GM19351 (cell line): ENCODE results near the gene CYB5R4.
A peak's percentile ranks its signal among the peaks of the same experiment; 100 is the strongest.

Experiments
- ATAC-seq: cut with Tn5 transposase; IDR thresholded peaks from one replicate; pipeline ENCODE4 v1.9.1; 2021; ENCODE audit warnings: mild to moderate bottlenecking, moderate library complexity; ENCODE audit not compliant: unreplicated experiment

Gene CYB5R4

DNA sequence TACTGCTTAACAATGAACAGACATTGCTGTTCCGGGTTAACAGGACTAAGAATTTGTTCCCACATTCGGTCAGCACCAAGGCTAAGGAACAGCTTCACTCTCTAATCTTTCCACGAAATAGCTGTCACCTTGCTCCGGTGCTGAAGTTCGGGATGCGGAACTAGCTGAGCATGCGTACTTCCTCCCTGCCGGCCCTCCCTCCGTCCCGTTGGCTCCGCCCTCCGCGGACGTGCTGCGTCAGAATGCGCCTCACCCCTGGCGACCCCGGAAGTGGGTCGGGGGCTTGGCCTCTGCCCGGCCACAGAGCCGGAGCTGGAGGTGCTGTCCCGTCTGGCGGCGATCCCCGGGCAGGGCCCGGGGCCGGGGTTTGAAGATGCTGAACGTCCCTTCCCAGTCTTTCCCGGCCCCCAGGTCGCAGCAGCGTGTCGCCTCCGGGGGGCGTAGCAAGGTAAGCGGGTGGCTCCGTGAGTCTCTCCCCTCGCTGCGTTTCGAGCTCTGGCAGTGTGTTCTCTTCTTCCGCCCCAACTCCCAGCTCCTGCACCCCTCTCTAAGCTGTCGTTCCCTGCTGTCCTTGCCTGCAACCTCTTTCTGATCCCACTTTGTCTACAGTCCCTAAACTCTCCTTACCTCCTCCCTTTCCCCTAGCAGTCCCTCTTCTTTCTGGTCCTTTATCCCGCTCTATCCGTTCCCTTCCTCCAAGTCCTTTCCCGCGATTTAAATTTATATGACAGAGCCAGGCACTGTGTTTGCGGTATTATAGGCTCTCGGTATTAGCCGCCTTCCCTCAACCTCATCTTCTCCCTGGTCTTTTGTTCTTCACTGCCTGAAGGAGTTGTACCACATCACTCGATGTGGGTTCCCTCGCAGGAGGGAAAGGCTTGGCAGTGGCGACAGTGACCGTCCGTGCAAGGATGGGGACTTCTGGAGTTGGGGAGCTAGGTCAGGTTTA lies at the start of gene CYB5R4:
CYB5R4 (plus strand) TSS at position 280 of the 949 bp plus-strand sequence; CDS start at position 374, 94 bp downstream.
- peak; percentile 95 for ATAC-seq

- ATAC-seq = no peak
Measured at GRCh38 chr6:83812595-83812994, 46.9 kb upstream of the CYB5R4 start.

DNA sequence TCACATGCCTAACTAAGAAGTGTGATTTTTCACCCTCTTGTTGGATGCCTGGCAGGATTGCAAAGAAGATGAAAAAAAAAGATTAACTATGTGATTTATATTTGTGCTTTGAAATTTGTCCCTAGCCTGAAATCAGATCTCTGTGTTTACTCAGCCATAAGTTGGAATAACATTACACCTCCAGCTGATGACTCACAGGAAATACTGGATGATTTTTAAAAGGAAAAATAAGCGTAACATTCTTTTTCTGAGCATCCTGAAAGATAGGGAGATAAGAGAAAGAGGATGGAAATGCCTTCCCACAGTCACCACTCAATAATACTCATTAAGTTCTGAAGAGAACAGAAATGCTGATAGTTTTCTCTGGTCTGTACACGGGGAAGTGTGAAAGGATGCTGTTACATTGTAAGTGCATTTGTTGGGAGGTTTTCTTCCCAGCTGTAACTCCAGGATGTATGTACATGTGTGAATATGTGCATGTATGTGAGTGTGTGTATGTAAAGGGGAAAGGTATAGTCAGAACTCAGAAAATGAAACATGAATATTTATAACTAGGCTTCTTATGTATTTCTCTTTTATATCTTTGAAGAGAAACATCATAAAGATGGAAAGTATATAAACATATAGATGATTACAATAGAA lies 43.7 kb upstream of the CYB5R4 start:
- no peak for ATAC-seq

- no peak for ATAC-seq
Measured at GRCh38 chr6:83822629-83823169, 36.8 kb upstream of the CYB5R4 start.

DNA sequence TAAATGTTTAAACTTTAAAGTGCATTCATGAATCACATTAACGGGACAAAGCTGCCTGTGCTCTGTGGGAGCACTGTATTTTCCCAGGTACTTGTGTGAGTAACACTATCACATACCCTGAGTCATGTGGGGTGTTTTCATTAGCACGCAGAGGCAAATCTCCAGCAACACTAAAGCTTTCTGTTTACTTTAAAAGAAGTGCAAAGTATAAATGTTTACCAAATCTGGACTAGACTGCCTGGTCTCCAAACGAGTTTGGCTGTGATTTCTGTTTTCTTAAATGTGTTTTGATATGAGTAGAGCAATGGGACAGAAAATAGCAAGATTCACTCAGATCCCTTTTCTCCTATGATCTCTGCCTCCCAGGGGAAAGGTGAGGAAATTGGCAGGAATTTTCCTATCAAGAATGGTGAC lies 35.1 kb upstream of the CYB5R4 start:
- no peak for ATAC-seq

DNA sequence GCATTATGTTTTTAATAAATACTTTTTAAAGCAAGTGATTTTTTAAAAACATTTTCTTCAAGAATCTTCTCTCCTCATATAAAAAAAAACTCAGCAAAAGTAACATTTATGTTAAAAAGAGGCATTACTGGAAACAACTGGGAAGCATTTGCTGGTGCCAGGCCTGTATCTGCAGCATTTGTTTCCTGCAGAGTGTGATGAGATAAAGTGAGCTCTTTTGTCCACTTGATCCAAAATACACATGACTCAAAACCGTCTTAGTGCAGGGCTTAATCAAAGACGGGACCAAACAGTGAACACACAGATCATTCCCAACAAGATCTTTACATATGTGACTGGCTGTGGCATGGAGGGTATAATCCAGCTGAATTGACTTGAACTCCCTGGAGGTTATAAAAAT lies 34.7 kb upstream of the CYB5R4 start:
- ATAC-seq = no peak

DNA sequence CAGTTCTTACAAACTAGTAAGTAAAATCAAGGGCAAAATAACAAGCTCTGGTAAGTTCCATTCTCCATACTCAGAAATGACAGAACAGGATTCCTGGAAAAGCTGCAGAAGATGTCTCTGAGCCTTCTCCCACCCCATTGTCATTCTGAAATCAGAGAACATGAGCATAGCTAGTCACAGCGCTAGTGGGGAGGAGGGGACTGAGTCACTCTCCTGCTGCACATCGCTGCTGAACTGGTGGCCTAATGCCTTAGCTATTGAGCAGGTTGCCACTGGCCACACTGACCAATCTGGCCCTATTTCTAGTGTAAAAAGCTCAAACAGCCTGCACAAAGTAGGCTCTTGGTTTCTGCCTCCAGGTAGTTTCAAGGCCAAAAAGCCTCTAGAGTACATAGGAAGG lies 32.4 kb upstream of the CYB5R4 start:
- no peak for ATAC-seq

DNA sequence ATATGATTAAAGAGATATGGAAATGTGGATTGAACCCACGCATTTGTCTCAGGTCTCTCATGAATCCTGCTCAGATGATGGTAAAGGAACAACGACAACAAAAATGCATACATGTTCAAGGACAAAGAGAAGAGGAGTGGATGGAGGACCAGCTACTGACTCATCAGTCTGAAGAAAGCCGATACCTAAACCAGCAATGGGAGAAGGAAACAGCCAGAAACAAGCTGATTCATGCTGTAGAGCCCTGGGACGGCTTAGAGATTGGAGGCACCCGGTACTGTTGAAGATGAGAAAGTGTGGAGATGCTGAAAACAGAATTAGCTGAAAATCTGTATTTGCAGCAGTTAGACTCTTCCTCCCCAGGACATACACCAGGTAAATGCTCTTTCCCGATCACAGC lies 20.8 kb upstream of the CYB5R4 start:
- no peak for ATAC-seq

DNA sequence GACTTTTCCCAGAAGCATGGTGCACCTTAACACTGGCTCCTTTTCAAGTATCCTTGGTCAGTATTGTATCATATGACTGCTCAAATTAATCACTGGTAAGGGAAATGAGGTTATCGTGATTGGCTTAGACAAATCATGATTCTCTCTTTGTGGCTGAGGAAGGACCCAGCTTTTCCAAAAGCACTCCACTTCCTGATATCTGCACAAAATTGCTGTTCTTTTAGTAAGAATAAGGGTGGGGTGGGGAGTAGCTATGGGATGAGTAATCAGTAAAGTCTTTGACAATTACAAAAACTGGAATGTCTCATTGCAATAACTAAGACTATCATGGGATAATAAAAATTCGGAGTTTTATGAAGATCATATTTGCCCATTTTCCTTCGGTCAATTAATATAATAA lies 15.3 kb upstream of the CYB5R4 start:
- ATAC-seq = no peak

- no peak for ATAC-seq
Measured at GRCh38 chr6:83846291-83846690, 13.2 kb upstream of the CYB5R4 start.

- ATAC-seq = peak; percentile 93
Measured at GRCh38 chr6:83847179-83847578, 12.3 kb upstream of the CYB5R4 start.

DNA sequence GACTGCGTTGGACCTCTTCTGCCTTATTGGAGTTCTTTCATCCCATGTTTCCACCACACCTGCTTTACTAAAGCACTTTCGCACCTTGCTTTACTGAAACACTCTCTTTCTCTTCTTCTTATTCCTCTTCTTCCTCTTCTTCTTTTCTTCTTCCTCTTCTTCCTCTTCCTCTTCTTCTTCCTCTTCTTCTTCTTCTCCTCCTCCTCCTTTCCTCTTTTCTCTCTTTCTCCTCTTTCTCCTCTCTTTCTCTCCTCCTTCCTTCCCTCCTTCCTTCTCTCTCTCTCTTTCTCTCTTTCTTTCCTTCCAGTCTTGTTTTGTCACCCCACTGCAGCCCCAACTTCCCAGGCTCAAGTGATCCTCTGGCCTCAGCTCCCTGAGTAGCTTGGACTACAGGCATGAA lies 10.4 kb upstream of the CYB5R4 start:
- ATAC-seq = no peak

GRCh38 chr6:83849610-83850009 lies 9.9 kb upstream of the CYB5R4 start:
- no peak for ATAC-seq

DNA sequence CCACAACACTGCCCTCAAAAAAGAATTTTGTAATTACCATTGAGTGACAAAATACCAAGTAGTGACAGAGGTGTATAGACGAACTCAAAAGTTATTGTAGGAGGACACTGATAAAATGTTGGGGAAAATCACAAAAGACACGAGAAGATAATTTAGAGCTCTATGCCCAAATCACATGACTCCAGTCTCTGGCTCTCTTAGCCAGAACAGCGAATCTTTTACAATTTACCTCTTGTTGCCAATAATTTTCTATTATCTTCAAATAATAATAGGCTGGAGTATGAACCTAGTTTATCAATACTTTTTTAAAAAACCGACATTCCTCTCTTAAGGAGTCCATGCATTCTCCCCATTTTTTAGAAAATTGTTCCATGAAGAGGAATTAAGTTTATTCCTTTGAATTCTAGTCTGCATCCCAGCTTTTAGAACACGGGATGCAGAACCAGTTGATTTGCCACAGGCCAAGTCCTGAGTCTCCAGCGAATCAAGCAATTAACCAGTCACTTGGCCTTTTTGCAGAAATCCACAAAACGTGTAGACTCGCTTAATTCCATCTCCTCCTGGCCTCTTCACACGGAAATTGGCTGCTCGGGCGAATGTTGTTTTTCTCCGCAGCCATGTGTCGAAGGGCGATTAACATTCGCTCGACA lies 6.8 kb upstream of the CYB5R4 start:
- no peak for ATAC-seq

- ATAC-seq = peak; percentile 73
Measured at GRCh38 chr6:83853178-83854000, 6.1 kb upstream of the CYB5R4 start, which contains the start of gene RIPPLY2. Gene RIPPLY2 (plus strand): TSS chr6:83853360. CDS start chr6:83853417, 57 bp downstream.

DNA sequence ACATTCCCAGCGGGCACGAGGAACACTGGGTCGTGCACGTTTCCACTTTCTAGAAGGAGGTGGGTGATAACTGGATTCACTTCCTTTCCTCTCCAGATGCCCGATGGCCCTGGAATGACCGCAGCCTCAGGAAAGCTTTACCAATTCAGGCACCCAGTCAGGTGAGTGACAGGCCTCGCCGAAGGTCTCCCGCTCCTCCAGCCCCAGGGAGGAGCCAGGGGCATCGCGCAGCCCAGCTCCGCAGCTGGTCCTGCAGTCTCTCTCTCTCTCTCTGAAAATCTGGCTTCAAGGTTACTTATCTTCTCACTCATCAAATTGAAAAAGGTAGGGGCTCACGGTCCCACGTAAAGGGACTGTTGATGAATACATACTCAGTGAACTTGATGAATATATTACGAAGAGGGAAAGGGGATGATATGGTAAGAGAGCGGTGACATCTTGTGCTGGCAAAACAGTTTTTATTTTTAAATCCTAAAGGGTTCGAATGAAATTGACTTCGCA lies 5.4 kb upstream of the CYB5R4 start:
- ATAC-seq = peak; percentile 4

DNA sequence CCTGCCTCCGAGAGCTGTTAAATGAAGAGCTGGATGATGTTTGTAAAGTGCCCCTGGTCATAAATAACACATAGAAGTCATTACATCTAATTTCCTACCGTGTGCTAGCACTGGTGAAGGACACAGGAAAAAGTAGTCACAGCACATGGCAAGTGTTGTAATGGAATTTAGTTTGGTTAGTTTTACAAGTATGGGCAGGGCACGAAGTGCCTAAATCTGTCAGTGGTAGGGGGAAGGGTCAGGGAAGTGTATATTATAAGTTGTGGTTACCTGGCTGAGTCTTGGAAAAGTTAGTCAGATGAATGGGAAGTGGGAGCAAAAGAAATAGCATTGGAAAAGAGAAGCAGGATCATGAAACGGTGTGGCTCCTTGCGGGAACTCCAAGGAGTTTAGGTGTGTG lies 4.7 kb upstream of the CYB5R4 start:
- ATAC-seq = no peak

DNA sequence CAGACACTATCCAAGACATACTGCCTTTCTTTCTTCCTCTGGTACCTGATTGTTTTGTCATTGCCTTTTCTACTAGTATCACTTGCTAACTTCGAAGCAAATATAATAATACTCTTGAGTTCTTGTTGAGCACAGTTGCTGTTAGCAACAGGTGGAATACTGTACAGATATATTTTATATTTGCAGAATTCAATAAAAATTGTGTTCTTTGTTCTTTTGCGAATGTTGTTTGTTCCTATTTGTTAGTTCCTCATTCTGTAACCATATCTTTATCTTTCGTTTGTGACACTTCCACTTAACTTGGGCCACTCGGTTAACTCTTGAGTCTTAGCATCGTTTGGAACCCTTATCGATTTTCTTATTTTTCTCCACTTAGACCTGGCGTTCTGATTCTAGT lies 868 bp downstream of the CYB5R4 start:
- ATAC-seq = peak; percentile 7

DNA sequence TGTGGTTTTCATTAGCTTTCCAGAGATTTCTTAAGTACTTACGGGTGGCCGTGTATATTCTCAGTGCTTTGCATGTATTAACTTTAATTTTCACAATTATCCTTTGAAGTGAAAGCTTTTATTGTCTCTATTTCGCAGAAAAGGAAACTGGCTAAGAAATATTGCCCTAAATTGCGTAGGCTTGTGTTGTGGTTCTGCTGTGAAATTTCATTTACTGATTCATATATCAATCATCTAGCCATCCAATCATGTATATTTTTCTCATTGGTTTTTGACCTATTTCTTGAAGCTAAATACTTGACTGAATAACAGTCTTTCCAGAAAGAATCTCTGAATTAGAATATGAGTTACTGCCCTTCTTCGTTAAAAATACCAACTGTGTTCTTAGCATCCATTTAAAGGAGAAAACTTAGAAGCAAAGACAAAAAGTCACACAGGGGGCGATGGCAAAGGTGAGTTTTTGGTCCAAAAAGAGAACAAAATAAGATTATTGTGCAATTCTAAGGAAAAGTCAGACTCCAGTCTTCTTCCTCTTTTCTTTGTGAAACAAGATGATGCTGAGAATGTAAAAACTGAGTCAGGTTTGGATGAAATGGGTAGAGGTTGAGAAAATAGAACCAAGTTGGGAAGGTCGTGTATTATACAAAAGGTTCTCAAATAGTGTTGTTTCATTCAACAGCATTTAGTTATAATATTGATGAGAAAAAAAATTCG lies 1.4 kb downstream of the CYB5R4 start:
- no peak for ATAC-seq
